DMS79 (cell line): ENCODE results near the gene MBD5.

Experiments
- DNase-seq: peaks from one replicate; lab custom pipeline; 2025; lab: John Stamatoyannopoulos, UW

The MBD5 gene

GRCh38 chr2:148548716-148549400 lies 528.0 kb downstream of the MBD5 start:
- DNase-seq: no peak

DNA sequence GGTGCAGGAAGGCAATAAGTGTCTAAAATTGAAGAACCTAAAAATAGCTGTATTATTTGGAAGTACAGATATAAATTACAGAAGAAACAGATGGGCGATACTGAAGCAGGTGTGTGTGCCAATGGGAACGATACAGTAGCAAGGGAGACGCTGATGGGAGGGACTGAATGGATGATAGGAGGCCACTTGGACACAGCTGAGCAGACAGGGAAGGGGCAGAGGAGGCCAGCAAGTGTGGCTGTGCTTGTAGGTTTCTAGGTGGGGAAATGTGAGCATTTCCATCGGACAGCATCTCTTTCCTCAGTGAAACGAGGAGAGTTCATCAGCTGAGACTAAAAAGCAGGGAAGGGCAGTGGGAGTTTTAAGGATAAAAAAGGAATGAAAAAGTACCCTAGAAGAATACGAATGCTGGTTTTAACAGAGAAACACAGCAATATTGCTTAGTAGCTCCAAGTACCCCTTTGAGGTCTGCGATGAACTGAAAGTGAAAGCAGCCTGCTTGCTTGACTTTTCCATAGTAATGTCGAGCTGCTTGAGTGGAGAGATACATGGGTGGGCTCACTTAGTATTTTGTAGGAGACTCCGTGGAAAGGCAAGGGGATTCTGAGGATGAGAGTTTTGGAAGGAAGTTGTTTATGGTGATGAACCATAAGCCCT lies 531.9 kb downstream of the MBD5 start:
- peak; percentile 78 for DNase-seq

DNA sequence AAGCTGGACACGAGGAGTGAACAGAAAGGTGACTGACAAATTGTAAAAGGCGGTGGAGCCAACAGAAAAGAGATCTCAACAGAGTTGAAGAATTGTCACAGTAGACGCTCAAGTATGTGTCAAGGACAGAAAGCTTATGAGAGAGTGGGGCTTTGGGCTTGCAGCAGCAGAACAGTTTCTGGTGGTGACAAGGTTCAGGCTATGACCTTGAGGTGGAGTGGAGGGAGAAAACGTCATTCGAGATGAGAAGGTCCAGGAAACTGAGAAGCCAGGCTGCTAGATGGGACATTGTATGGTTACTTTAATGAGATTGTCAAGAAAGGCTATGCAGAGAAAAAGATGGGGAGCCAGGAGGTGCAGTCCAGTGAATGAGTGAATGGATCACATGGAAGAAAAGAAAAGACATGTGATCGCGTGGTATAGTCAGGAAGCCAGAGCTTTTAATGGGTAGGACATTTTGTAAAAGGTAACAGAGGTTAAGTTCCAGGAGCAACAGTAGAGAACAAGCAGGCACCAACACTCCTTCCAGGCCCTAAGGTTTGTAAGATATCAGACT lies 532.5 kb downstream of the MBD5 start:
- DNase-seq: no peak

- DNase-seq: no peak
Measured at GRCh38 chr2:148554459-148555247, 533.8 kb downstream of the MBD5 start.

GRCh38 chr2:148555622-148556294 lies 534.9 kb downstream of the MBD5 start:
- DNase-seq: no peak

DNA sequence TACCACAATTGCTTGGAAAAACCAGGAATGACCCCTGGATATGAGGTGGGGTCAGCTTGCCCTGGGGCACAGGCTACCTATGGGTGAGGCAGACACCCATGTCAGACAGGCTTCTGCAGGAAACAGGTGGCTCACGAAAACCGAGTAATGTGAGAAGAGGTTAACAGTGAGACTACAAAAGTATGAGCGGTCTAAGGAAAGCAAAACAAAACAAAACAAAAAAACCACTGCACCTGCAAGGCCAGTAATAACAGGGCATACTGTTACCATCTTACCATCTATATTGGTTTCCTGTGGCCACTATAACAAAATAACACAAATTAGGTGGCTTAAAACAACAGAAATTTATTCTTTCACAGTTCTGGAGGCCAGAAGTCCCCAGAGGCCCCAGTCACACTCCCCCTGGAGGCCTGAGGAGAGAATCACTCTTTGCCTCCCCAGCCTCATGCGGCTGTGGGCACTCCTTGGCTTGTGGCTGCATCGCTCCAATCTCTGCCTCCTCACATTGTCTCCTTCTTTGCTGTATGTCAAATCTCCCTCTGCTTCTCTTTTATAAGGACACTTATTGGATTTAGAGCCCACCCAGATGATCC lies 537.0 kb downstream of the MBD5 start:
- no peak for DNase-seq

- DNase-seq: no peak
Measured at GRCh38 chr2:148560496-148560895, 539.6 kb downstream of the MBD5 start.

DNA sequence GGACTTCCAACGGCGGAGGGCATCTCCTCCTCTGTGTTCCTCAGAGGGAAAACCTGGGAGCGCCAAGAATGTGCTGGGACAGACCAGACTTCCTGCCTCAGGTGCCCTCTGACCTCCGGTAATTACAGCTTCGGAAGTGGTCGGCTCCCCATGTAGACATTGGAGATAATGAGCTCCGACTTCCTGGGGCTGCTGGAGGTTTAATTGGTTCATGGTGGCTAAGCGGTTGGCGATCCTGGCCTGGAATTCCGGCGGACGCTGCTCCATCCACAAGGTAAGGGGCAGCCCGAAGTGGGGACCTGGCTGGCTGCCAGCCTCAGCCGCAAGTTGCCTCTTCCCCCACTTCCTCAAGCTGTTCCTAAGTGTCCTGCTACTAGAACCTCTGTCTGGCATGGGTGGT lies 540.5 kb downstream of the MBD5 start:
- DNase-seq: no peak

DNA sequence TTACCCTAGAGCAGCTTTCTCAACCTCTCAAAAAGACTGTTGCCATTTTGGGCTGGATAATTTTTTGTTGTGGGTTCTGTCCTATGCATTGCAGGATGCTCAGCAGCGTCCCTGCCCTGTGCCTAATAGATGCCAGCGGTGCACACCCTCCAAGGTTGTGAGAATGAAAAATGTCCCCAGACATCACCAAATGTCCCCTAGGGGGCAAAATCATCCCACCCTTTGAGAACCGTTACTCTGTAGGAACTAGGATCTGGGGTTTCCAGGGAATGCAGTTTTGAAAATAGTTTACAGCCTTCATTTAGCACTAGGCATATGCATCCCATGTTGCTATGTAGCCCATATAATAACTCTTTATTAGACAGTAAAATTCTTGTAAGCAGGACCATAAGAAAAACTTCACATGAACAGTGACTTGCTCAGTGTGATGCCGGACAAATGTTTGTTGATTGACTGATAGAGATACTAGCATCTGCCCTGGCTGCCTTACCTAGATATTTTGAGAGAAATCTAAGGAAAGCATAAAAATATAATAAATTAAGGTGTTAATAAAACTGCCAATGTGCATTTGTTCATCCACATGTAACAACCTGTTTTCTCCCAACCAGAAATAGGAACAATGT lies 544.5 kb downstream of the MBD5 start:
- no peak for DNase-seq
